OCI-LY3 (cell line): ENCODE data around the gene SWAP70.

Experiments
- H2AFZ ChIP-seq: fragments of 200-600, 300-600 bp; shearing (Covaris generic); 2 replicates; pipeline ENCODE4 v1.6.0; 2014; ENCODE audit warnings: antibody characterized with exemption, low read depth, low read length
- H3K27ac ChIP-seq: fragments of 200-600, 300-600 bp; sonication (generic); 2 replicates; pipeline ENCODE4 v1.5.1; 2014; ENCODE audit warnings: mild to moderate bottlenecking, low read length, moderate library complexity, mixed read lengths
- H3K27me3 ChIP-seq: fragments of 200-600, 300-600 bp; sonication (generic); 2 replicates; pipeline ENCODE4 v1.6.1; 2014; ENCODE audit warnings: low read depth, low read length, mixed read lengths
- H3K36me3 ChIP-seq: fragments of 200-600, 300-600 bp; sonication (generic); replicated peaks from 2 replicates; pipeline ENCODE3; 2014; ENCODE audit warnings: low read depth, low read length, mixed read lengths
- H3K4me1 ChIP-seq: fragments of 300-600, 200-600 bp; sonication (generic); 2 replicates; pipeline ENCODE4 v1.6.1; 2014; ENCODE audit warnings: low read length, mixed read lengths
- H3K4me2 ChIP-seq: fragments of 200-600, 300-600 bp; sonication (generic); 2 replicates; pipeline ENCODE4 v1.6.1; 2014; ENCODE audit warnings: low read length, mixed read lengths
- H3K4me3 ChIP-seq: fragments of 300-600, 200-600 bp; sonication (generic); 2 replicates; pipeline ENCODE4 v1.5.1; 2014; ENCODE audit warnings: antibody characterized with exemption, mild to moderate bottlenecking, low read length, moderate library complexity
- H3K79me2 ChIP-seq: fragments of 300-600, 200-600 bp; shearing (Covaris generic); 2 replicates; pipeline ENCODE4 v1.6.1; 2014; ENCODE audit warnings: mild to moderate bottlenecking, low read length, mixed read lengths
- H3K9ac ChIP-seq: fragments of 300-600, 200-600 bp; shearing (Covaris generic); 2 replicates; pipeline ENCODE4 v1.6.0; 2014; ENCODE audit warnings: mild to moderate bottlenecking, low read length, moderate library complexity
- H3K9me3 ChIP-seq: fragments of 200-600, 300-600 bp; shearing (Covaris generic); 2 replicates; pipeline ENCODE4 v1.6.1; 2014; ENCODE audit warnings: low read length, mixed read lengths; ENCODE audit not compliant: insufficient read depth
- H4K20me1 ChIP-seq: fragments of 200-600, 300-600 bp; sonication (generic); 2 replicates; pipeline ENCODE4 v1.6.1; 2016; ENCODE audit warnings: low read length, mixed read lengths; ENCODE audit not compliant: insufficient read depth
- CTCF ChIP-seq: fragments of 200-600, 300-600 bp; sonication (generic); IDR thresholded peaks from 2 replicates; pipeline ENCODE4 v1.5.1; 2014; ENCODE audit warnings: antibody characterized with exemption, low read length, low read depth
- EZH2phosphoT487 ChIP-seq: fragments of 200-600 bp; shearing (Covaris generic); IDR thresholded peaks from 2 replicates; pipeline ENCODE4 v1.6.1; 2018; ENCODE audit warnings: antibody characterized with exemption, mixed run types, low read depth

The SWAP70 gene

GRCh38 chr11:9714272-9714940 is 50.5 kb downstream of the SWAP70 start:
- H3K9me3 ChIP-seq: peaks cover 4% of the 10 kb centered on the region; the same call in 1 of the 2 replicates
- H4K20me1 ChIP-seq: peaks cover 38% of the 10 kb centered on the region
- 0 out of 2 replicates have a peak overlapping the region, but pooled peaks have one; percentile 1 for H3K9ac ChIP-seq
- peak overlapping the region; percentile 24 for H3K4me2 ChIP-seq
- peaks cover 66% of the 10 kb centered on the region for H3K4me1 ChIP-seq
- H3K36me3 ChIP-seq: peaks cover 47% of the 10 kb centered on the region
- TF ChIP-seq EZH2phosphoT487 (no peak), CTCF (no peak)
- H2AFZ ChIP-seq: no peak overlapping the region
- H3K4me3 ChIP-seq: peak overlapping the region; percentile 11; the same call in 1 of the 2 replicates
- peak overlapping the region; percentile 96 for H3K27ac ChIP-seq
- H3K27me3 ChIP-seq: no peaks in the 10 kb centered on the region
- H3K79me2 ChIP-seq: peaks cover 91% of the 10 kb centered on the region

- TF ChIP-seq EZH2phosphoT487 (no peak), CTCF (no peak)
- peaks cover 54% of the 10 kb centered on the region for H3K36me3 ChIP-seq
- peaks cover 91% of the 10 kb centered on the region for H3K79me2 ChIP-seq
- H3K27ac ChIP-seq: peak overlapping the region; percentile 96
- peaks cover 80% of the 10 kb centered on the region for H3K4me1 ChIP-seq
- H3K27me3 ChIP-seq: no peaks in the 10 kb centered on the region
- H2AFZ ChIP-seq: no peak overlapping the region
- H4K20me1 ChIP-seq: peaks cover 19% of the 10 kb centered on the region
- H3K4me2 ChIP-seq: peak overlapping the region; percentile 57
- peak overlapping the region; percentile 64 for H3K9ac ChIP-seq
- peak overlapping the region; percentile 51 for H3K4me3 ChIP-seq
- H3K9me3 ChIP-seq: peaks cover 4% of the 10 kb centered on the region; the same call in 1 of the 2 replicates
These were observed 52.6 kb downstream of the SWAP70 start for GRCh38 chr11:9716275-9717039.

- Histone ChIP-seq H2AFZ (no peak overlapping the region), H3K27ac (peak overlapping the region; percentile 96), H3K9me3 (peaks cover 4% of the 10 kb centered on the region; the same call in 1 of the 2 replicates), H3K79me2 (peaks cover 91% of the 10 kb centered on the region), H3K9ac (peak overlapping the region; percentile 64), H3K4me1 (peaks cover 84% of the 10 kb centered on the region), H4K20me1 (peaks cover 14% of the 10 kb centered on the region), H3K4me2 (peak overlapping the region; percentile 57), H3K4me3 (peak overlapping the region; percentile 41), H3K27me3 (no peaks in the 10 kb centered on the region), H3K36me3 (peaks cover 54% of the 10 kb centered on the region)
- TF ChIP-seq EZH2phosphoT487 (no peak), CTCF (no peak)
These were observed 53.1 kb downstream of the SWAP70 start for GRCh38 chr11:9717040-9717357.

GRCh38 chr11:9717719-9718118 is 53.8 kb downstream of the SWAP70 start:
- peak overlapping the region; percentile 57 for H3K4me2 ChIP-seq
- peaks cover 59% of the 10 kb centered on the region for H3K36me3 ChIP-seq
- peaks cover 11% of the 10 kb centered on the region for H4K20me1 ChIP-seq
- H2AFZ ChIP-seq: no peak overlapping the region
- H3K4me3 ChIP-seq: no peak overlapping the region
- H3K79me2 ChIP-seq: peaks cover 91% of the 10 kb centered on the region
- H3K9ac ChIP-seq: peak overlapping the region; percentile 64
- H3K9me3 ChIP-seq: peaks cover 4% of the 10 kb centered on the region; the same call in 1 of the 2 replicates
- H3K4me1 ChIP-seq: peaks cover 91% of the 10 kb centered on the region
- H3K27me3 ChIP-seq: no peaks in the 10 kb centered on the region
- H3K27ac ChIP-seq: peak overlapping the region; percentile 96
- TF ChIP-seq EZH2phosphoT487: no peak
- no peak for TF ChIP-seq CTCF
